ENCODE data around the gene PCDH15. TPM values are rescaled to one million over a fixed set of nuclear protein-coding genes. Genes with fewer than 3 reads are reported as not detected.

Gene PCDH15
- total RNA-seq, 1 experiment from 2014 or later: 0.59 TPM

GRCh38 chr10:54799506-54799905, 1.5 kb downstream of the PCDH15 start (continued):
- TF ChIP-seq ZNF263 (CRISPR knock-in tag; IDR thresholded peaks at IDR 0.05; ENCODE audit: low read depth) (no peak), ZNF317 (CRISPR knock-in tag; IDR thresholded peaks at IDR 0.05; ENCODE audit: borderline replicate concordance, low read depth) (no peak), ZNF416 (CRISPR knock-in tag; IDR thresholded peaks at IDR 0.05) (no peak), MAX (CRISPR knock-in tag; IDR thresholded peaks at IDR 0.05) (no peak)

GRCh38 chr10:54797636-54798321, 3.3 kb downstream of the PCDH15 start:
- TF ChIP-seq CREB1 (CRISPR knock-in tag; IDR thresholded peaks at IDR 0.05) (no peak), CREM (CRISPR knock-in tag; IDR thresholded peaks at IDR 0.05) (no peak), GABPB1 (CRISPR knock-in tag; IDR thresholded peaks at IDR 0.05) (no peak), NR2C2 (CRISPR knock-in tag; IDR thresholded peaks at IDR 0.05) (no peak), IRF2 (CRISPR knock-in tag; IDR thresholded peaks at IDR 0.05; ENCODE audit: borderline replicate concordance, low read depth) (no peak), MAX (CRISPR knock-in tag; IDR thresholded peaks at IDR 0.05) (no peak), FOXP4 (CRISPR knock-in tag; IDR thresholded peaks at IDR 0.05) (no peak), ZBTB21 (CRISPR knock-in tag; IDR thresholded peaks at IDR 0.05; ENCODE audit: borderline replicate concordance) (no peak)
- TF ChIP-seq, protein P1, sequence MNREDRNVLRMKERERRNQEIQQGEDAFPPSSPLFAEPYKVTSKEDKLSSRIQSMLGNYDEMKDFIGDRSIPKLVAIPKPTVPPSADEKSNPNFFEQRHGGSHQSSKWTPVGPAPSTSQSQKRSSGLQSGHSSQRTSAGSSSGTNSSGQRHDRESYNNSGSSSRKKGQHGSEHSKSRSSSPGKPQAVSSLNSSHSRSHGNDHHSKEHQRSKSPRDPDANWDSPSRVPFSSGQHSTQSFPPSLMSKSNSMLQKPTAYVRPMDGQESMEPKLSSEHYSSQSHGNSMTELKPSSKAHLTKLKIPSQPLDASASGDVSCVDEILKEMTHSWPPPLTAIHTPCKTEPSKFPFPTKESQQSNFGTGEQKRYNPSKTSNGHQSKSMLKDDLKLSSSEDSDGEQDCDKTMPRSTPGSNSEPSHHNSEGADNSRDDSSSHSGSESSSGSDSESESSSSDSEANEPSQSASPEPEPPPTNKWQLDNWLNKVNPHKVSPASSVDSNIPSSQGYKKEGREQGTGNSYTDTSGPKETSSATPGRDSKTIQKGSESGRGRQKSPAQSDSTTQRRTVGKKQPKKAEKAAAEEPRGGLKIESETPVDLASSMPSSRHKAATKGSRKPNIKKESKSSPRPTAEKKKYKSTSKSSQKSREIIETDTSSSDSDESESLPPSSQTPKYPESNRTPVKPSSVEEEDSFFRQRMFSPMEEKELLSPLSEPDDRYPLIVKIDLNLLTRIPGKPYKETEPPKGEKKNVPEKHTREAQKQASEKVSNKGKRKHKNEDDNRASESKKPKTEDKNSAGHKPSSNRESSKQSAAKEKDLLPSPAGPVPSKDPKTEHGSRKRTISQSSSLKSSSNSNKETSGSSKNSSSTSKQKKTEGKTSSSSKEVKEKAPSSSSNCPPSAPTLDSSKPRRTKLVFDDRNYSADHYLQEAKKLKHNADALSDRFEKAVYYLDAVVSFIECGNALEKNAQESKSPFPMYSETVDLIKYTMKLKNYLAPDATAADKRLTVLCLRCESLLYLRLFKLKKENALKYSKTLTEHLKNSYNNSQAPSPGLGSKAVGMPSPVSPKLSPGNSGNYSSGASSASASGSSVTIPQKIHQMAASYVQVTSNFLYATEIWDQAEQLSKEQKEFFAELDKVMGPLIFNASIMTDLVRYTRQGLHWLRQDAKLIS (CRISPR knock-in tag; IDR thresholded peaks at IDR 0.05; ENCODE audit: borderline replicate concordance): no peak
- Mint-ChIP-seq H3K36me3 (no peaks in the 10 kb centered on the region), H3K27me3 (ENCODE audit: low read depth) (no peaks in the 10 kb centered on the region), H3K9me3 (no peaks in the 10 kb centered on the region), H3K27ac (no peak overlapping the region), H3K4me1 (peaks cover 16% of the 10 kb centered on the region), H3K4me3 (no peak overlapping the region)
- no peak for DNase-seq (ENCODE audit: low spot score)
- no peak for ATAC-seq
- CTCF ChIA-PET: no interaction called here
- POLR2A ChIA-PET: interaction anchor here (0.7 kb wide), 1 partner anchor 294 kb away, joined by 3 read pairs; no protein-coding TSS in a partner anchor

DNA sequence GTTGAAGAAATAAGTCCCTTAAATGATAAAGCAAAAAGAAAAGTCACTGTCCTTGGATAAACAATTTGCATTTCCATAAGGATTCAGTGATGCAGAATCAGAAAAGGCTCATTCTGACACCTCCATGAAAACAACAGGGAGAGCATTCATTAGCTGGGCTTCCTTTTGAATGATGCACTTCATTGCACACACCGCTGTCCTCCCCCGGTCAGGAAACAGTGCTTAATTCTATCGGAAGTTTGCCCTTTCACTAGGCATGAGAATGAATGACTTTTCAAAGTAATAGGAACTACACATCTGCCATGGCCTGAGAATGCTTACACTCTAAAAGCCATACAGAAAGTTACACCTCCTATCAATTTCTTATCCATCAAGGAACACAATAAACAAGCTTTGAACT, 4.2 kb downstream of the PCDH15 start:
- no peaks in the 10 kb centered on the region for H3K36me3 Mint-ChIP-seq
- no peak for DNase-seq (ENCODE audit: low spot score)
- H3K4me3 Mint-ChIP-seq: no peak overlapping the region
- H3K4me1 Mint-ChIP-seq: peaks cover 16% of the 10 kb centered on the region
- ChIA-PET POLR2A (interaction anchor here (0.7 kb wide), 1 partner anchor 295 kb away, joined by 3 read pairs; no protein-coding TSS in a partner anchor), CTCF (no interaction called here)
- H3K9me3 Mint-ChIP-seq: no peaks in the 10 kb centered on the region
- ATAC-seq: no peak
- no peak overlapping the region for H3K27ac Mint-ChIP-seq
- no peaks in the 10 kb centered on the region for H3K27me3 Mint-ChIP-seq (ENCODE audit: low read depth)
- no peak for TF ChIP-seq RELA (CRISPR knock-in tag; IDR thresholded peaks at IDR 0.05; ENCODE audit: borderline replicate concordance)
- no peak for TF ChIP-seq AR (CRISPR knock-in tag; IDR thresholded peaks at IDR 0.05)
- no peak for TF ChIP-seq IRF2 (CRISPR knock-in tag; IDR thresholded peaks at IDR 0.05; ENCODE audit: borderline replicate concordance, low read depth)
- no peak for TF ChIP-seq NR2C2 (CRISPR knock-in tag; IDR thresholded peaks at IDR 0.05)

All from WTC11 (cell line).